GM18508 (cell line): ENCODE data around the gene ADCY10.
A peak's percentile ranks its signal among the peaks of the same experiment; 100 is the strongest.

Source experiments
- ATAC-seq: cut with Tn5 transposase; IDR thresholded peaks from one replicate; pipeline ENCODE4 v1.9.1; 2021; ENCODE audit warnings: moderate number of reproducible peaks; ENCODE audit not compliant: insufficient read depth, unreplicated experiment

Gene ADCY10

DNA sequence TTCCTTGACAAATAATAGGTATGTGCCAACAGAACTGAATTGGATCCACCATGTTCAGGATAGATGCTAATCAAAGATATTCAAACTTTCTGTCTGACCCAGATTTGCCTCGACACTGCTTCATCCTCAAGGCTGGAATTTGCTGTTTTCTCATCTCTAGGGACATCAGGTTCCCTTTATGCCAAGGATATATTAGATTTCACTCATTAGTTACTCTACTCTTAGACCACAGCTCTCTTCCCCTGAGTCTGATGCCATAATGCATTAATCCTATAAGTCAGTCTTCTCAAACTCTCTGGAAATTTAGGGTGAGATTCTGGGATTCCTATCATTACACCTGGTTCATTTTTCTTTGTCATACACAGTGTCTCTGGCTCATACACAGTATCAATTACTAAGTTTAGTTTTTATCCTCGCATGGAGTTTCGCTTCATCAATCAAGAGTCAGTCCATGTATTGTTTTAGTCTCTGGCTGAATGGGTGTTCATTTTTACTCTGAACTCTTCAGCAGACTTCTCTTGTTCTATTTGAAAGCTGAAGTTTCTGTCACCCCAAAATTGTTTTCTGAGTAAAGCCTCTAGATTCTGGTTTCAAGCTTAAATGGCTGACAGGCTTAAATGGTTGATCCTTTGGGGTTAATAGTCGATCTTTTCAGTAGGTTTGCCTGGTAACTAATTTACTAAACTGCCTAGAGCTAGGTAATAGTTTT lies 13.3 kb upstream of the ADCY10 start:
- no peak for ATAC-seq

DNA sequence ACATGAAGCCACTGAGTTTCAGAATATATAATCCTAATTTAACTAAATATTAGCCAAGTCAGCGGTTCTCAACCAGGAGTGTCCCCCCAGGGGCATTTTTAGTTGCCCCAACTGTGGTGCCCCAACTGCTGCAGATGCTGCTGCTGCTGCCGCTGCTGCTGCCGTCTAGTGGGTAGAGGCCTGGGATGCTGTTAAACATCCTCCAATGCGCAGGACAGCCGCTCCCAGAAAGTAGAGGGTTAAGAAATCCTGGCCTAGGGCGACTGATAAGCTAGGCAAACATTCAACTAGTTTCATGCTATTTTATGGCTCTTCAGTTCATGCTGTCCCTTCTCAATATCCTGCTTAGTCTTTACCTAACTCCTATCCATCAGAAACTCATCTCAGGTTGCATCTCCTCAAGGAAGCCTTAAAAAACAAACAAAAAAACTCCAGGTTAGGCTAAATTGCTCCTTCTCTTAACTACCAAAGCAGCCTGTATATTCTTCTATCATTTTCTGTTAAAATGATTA lies 12.6 kb upstream of the ADCY10 start:
- no peak for ATAC-seq

DNA sequence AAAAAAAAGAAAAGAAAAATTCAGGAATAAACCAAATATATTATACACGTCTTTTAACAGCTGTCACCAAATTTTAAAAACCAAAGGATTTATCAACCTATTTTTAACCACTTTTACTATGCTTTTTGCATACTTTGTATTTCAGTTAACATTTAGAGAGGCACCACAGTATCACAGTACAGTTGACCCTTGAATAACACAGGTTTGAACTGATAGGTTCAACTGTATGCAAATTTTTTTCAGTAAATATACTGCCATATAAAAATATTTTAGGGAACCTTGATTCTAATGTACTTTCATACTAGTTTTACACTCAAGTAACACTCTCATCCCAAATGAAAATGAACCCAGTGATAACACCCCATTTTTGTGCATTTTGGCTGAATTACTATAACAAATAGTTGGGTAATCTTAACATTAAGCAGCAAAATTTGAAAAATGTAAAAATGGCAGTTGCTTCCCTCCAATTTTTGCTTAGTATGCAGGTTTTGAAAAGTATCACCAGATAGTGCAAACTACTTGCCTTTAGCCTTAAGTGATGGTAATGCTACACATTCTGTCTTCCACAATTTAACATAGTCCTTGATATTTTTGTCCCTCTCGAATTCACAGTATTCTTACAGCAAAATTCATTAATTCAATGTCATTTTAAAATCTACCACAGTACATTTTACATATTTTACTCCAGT lies 10.8 kb upstream of the ADCY10 start:
- no peak for ATAC-seq

DNA sequence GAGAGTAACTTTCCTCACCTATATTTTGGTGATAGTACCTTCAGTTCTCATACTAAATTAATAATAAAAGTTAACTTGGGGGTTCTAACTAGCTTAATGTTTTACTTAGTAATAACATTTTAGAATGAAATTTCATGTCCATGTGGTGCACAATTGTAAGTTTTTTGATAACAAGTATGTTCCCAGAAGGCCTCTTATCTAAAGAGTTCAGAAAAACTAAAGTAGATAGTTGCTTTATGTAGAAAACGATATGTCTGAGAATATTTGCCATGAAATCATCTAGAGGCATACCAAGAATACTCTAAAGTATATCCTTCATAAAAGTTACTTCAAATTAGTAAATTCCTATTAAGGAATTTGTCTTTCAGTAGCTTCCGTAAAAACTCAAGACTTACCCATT lies 10.2 kb upstream of the ADCY10 start:
- ATAC-seq = no peak

DNA sequence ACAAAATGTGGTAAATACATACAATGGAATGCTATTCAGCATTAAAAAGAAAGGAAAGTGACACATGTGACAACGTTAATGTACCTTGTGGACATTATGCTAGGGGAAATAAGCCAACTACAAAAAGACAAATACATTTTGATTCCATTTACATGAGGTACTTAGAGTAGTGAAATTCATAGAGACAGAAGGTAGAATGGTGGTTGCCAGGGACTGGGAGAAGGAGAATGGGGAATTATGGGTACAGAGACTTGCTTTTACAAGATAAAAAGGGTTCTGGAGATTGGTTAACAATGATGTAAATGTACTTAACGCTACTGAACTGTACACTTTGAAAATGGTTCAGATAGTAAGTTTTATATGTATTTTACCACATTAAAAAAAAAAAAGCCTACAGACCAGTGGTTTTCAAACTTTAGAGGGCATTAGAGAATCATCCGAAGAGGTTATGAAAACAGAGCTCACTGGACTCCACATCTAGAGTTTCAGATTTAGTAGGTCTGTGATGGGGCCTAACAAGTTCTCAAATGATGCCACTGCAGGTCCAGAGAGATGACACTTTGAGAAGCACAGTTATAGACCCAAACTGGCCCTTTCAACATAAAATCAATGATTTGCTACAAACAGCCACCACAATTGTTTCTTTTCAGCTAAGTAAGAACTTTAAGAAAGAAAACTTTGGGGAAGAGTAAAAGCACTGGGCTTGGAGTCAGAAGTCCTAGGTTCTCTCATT lies 9.6 kb upstream of the ADCY10 start:
- no peak for ATAC-seq

DNA sequence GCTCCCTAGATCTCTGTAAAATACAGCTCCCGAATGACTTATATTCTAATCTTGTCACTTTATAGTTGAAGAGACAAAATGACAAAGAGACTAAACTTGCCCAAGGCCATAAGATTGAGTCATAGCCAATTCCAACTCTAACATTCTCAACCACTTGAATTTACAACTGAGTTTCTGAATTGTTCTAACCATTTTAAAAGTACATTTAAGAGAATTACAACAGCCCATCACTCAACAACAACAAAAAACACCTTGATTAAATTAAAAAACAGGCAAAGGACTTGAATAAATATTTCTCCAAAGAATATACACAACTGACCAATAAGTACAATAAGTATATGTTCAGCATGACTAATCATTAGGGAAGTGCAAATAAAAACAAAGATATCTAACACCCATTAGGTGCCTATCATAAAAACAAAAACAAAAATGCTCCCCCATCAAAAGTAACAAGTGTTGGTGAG lies 8.7 kb upstream of the ADCY10 start:
- ATAC-seq = no peak

DNA sequence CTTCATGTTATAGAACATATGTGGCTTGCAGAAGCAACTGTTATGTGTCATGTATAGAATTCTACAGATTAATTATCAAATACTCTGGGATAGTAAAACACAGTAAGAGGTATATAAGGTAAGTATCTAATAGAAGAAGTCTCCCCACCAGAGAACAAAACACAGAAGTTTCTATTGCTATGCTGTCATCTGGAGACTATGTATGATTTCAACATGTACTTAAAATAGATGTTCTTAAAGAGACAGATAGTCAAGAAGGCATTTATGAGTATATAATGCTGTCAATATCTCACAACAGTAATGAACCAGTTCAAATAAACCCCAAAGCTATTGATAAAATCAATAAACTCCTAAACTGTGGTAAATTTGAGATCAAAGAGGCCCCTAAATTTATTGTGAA lies 8.1 kb upstream of the ADCY10 start:
- ATAC-seq = no peak

DNA sequence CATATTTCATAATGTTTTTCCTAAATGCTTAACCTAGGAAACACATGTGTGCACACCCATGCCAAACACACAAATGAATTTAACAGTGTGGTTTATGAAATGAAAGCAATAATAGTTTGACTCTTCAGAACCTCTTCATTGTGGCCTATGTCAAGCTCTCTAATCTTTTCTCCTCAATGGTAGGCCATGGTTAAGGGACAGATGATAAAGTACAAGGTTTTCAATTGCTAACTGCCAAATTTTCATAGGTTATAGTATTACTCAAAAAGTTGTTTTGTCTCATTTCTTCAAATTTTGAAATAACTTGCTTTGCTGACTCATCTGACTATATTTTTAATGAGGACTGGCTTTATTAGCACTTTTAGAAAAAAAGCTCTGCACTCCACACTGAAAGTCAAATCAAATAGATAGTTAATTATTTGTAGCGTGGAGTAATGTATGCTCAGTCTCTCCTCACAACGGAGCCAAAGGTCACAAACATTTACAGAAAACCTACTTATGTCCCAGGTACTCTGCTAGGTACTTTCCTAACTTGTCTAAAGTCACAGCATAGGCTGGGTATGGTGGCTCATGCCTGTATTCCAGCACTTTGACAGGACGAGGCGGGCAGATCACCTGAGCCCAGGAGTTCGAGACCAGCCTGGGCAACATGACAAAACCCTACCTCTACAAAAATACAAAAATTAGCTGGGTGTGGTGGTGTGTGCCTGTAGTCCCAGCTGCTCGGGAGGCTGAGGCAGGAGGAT lies 3.0 kb upstream of the ADCY10 start:
- ATAC-seq = no peak

DNA sequence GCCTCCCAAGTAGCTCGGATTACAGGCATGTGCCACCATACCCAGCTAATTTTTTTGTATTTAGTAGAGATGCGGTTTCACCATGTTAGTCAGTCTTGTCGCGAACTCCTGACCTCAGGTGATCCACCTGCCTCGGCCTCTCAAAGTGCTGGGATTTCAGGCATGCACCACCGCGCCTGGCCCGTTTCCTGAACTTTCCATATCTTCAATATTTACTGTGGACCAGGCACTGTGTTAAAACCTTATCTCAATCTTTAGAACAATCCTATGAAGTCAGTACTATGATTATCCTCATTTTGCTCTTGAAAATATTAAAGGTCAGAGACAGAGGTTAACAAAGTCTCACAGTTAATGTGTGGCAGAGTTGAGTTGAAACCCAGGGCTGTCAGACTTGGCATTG lies 1.6 kb upstream of the ADCY10 start:
- no peak for ATAC-seq

DNA sequence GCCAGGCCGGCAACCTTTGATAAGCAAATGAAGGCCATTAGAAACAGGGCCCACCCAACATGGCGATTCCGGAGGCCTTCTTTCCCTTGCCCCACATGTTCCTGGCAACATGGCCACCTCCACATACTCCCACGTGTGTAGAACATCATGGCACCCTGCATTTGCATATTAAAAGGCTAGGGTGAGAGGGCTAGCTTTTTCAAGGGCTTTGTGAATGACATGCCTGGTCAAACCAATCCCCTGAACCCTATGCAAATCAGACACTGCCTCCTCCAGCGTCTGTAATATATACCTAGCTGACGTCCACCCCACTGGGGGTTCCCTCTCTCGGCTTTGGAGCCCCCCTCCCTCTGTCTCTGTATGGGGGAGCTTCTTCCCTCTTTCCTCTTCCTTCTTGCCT lies 1.6 kb downstream of the ADCY10 start:
- ATAC-seq = no peak

DNA sequence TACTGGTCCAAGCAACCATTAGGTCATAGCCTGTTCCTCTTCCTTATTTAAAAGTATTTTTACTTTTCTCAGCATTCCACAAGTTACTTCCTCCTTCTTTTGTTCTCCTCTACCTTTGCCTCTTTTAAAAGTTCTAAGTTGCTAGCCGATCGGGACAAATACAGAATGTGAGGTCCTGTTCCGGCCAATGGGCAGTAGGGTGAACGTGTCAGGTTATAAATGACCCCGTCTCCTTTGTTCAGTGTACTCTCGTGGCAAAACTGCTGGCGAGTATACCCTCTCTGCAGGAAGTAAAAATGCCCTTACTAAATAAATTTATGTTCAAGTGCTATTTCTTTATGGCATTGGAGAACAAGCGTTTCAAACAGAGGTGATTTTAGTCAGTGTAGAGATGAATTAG lies 2.5 kb downstream of the ADCY10 start:
- no peak for ATAC-seq

DNA sequence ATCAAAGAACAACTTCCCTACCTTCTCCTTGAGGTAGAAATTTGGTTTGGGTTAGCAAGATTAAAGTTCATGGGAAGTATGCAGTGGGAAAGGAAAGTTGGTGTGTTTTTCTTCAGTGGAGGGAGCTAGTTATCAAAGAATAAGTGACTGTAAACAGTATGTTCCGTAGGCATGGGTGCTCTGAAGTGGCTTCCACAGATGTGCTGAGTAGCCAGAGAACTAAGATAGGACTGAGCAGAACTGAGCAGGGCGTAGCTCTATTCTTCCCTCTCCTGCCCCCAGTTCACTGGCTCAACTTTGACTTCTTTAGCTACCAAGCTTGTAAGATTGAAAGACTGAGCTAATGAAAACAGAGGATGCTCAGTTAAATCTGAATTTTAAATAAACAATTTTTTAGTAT lies 3.4 kb downstream of the ADCY10 start:
- ATAC-seq = no peak

DNA sequence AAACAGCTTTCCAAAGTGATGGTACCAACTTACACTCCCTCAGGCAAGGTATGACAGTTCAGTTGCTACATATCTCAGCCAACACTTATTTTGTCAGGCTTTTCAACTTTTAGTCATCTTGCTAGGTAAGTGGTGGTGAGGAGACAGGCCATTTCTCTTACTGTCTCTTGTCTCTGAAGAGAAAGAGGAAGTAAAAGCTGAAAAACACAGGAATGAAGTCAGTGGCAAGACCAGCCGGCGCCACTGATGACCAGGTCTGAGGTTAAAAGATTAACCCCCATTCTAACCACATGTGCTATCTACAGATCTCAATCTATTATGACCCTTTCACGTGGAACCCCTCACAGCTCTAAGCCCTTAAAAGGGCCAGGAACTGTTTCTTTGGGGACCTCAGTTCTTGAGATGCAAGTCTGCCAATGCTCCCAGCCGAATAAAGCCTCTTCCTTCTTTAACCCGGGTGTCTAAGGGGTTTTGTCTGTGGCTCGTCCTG lies 4.2 kb downstream of the ADCY10 start:
- ATAC-seq = no peak

DNA sequence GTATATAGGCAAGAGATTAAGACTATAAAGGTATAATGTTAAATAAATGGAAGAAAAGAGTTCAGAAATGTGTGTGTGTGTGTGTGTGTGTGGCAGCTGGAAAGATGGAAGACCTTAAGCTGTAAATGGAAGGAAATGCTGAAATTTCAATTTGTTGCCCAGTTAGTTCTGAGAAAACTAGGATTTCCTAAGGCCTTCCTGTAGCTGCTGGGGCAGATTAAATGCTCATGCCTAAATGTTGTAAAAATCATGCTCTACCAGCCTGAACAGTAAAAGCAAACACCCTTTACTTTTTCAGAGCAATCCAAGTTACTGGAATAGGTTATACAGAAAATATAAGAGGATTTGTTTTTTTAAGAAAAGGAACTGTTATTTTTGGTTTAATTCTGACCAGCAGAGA lies 8.3 kb downstream of the ADCY10 start:
- ATAC-seq = no peak

DNA sequence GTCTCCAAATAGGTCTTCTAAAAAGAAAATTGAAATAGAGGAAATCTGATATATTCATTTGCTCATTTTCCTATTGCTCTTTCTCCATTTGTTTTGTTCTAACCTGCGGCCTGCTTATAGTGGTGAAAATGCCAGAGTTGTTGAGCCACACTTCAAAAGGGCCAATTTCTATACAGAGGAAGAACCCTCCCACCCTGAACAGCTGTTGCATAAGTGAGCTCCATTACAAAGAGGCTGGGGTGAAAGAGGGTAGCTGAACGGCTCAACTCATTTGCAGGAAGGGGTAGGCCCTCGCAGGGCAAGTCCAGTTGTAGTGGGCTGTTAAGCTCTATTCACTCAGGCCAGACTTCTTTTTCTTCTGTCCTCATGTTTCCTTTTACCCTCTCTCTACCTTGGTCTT lies 8.8 kb downstream of the ADCY10 start:
- no peak for ATAC-seq

DNA sequence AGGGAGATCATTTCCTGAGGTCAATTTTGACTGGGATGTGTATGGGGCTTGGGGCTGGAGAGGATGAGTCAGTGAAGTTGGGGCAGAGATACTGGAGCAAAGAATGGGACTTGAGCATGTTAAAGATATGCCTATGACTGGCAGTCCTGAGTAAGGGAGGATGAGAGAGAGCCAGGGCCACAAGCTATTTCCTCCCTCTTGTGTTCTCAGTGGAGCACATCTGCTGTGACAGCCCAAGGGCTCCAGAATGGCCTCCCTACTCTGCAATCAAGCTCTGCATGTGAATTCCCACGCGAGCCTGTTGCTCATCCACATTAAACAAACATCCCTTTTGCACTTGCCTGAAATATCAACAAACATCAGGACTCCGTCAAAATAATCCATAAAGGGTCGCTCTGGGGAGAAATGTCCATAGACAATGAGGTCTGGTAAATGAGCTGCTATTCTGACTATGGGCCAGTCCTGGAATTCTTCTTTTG lies 9.2 kb downstream of the ADCY10 start:
- no peak for ATAC-seq

DNA sequence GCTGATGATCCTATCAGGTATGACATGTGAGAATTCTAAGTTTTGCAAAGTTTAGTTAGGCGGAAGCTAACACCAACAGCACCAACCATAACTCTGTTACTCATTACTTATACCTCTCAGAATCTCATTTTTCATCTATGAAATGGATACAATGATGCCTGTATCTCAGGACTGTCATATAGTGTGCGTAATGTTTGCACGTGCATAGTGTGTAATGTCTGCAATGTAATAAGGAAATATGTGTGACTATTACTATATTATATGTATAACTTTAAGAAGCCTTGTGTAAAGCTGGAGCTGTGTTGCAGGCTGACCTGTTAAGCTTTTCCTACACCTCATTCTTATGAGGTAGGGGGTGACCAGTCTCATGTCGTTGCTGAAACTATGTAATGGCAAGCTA lies 13.0 kb downstream of the ADCY10 start:
- ATAC-seq = no peak

DNA sequence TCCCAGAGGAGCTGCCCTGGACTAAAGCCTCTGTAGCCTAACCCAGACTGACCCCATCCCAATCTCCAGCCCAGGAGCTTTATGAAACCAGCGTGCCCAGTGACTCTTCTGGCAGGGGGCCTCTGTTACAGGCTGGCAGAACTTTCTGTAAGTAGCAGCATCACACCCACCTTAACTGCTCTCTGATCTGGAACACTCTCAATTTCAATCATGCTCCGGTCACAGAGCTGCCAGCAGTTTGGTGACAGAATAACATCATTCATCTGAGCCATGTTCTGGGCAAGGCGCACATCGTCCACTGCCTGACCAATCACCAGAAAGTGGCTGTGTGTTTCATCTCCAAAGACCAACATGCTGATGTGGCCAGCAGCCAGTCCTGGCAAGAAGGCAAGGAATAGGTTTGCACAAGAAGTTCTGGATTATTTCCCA lies 14.7 kb downstream of the ADCY10 start:
- peak; percentile 87 for ATAC-seq

DNA sequence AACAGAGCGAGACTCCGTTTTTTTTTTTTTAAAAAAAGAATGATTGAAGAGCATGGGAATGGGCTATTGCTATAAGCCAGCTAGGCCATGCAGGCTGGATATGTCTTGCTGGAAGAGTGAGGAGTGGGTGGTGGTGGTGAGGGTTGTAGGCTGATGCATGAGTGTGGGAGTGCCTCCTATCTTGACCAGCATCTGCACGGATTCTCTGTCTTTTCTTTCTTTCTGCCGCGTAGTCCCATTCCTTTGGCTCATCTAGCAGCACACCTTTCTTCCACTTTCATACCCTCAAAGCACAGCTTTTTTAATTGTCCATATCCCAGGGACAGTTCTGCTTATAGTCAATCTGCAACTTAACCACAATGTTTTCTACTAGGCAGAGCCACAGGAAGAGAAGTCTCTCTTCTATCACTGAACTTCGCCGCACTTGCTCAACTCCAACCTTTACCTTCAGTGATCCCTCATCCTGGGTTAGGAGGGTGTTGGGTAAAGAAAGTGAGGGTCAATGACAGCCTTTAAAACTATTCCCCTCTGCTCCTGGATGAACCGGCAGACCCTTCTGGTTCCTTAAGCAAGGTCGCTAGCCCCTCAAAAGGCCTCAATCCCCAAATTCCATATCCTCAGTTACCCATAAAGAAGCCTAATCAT lies 15.2 kb downstream of the ADCY10 start:
- ATAC-seq = no peak

DNA sequence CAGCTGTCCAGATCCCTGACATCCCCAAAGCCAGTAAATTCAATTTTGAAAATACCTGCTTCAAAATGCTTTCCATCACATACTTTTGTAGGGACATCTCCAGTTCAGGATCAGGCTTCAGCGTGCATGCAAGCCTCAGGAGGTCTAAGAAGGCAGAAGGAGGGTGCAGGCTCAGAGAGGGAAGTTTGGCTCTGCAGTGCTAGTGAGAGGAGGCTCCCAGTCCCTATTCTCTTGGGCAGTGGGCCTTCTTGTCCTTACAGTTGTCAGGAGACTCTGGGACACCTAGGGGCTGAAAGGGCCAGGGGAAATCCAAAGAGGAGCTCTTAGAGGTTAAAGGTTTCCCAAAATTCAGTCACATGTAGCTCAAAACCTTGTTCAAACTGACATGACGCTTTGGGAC lies 20.1 kb downstream of the ADCY10 start:
- no peak for ATAC-seq
